ENCODE results near the gene WRAP73.
"Not testable (repeated sequence)": the region's sequence is repeated elsewhere in the genome, so short reads cannot be mapped to it uniquely, and the experiment has no call there.

Gene WRAP73

DNA sequence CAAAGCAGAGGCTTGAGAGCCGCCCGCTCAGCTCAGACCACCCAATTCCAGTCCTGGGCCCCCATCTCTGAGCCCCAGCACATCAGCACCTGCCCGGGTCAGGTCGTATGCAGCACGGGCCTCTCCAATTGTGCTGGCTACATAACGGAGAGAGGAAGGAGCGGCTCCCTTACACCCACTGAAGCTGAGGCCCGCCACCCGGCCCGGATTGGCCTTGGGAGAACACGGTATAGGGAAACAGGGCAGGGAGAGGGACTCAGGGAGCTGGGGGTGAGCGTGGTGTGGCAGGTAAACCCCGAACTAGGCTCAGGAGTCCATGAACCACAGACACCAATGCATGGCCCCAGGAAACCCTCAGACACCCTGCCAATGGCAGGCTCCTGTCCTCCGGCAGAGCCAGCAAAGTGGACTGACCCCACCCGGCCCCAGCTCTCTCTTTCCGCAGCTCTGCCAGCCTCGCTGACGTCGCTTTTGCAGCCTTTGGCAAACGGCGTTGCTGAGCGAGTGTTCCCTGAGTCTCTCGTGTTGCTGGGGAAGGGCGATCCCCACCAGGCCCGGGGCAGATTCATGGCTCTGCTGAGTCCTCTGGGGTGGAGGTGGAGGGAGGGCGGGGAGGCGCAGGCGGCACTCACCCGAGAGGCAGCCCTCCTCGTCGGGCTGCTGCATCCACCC, 55.1 kb downstream of the WRAP73 start:
- DNase-seq, result no peak

DNA sequence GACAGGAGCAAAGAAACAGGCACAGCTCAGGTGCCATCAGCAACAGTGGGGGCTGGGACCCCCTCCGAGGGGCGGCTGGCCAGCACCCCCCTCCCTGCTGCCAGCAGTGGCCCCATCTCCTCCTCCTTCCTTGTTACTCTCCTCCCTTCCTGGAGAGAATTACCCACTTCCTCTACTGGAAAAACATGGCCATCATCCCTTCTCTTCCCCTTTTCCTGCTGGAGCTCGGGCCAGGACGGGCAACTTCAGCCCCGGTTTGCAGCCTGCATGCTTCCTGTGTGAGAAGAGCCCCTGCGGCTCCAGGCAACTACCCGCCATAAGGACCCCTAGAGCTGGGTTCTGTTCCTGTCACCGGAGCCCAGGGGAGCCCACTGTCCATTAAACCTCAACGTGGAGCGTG, 56.2 kb downstream of the WRAP73 start:
- DNase-seq, result no peak

DNA sequence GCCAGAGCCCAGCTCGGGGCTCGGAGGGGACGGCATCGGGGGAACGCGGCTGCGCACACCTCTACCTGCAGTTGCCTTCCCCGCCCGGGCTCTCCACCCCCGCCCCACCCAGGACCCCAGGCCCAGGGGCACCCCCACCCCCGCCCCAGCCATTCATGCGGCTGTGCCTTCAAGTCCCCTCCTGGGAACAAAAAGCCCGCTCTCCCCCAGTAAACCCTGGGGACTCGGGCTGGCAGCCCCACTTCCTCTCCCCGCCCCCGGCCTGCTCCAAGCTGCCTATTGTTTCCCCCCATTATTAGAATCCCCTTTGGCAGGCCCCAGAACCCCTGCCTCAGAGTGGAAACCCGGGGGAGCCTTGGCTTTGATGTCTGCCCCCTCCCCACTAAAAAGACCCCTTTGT, 56.6 kb downstream of the WRAP73 start:
- DNase-seq, result no peak

DNA sequence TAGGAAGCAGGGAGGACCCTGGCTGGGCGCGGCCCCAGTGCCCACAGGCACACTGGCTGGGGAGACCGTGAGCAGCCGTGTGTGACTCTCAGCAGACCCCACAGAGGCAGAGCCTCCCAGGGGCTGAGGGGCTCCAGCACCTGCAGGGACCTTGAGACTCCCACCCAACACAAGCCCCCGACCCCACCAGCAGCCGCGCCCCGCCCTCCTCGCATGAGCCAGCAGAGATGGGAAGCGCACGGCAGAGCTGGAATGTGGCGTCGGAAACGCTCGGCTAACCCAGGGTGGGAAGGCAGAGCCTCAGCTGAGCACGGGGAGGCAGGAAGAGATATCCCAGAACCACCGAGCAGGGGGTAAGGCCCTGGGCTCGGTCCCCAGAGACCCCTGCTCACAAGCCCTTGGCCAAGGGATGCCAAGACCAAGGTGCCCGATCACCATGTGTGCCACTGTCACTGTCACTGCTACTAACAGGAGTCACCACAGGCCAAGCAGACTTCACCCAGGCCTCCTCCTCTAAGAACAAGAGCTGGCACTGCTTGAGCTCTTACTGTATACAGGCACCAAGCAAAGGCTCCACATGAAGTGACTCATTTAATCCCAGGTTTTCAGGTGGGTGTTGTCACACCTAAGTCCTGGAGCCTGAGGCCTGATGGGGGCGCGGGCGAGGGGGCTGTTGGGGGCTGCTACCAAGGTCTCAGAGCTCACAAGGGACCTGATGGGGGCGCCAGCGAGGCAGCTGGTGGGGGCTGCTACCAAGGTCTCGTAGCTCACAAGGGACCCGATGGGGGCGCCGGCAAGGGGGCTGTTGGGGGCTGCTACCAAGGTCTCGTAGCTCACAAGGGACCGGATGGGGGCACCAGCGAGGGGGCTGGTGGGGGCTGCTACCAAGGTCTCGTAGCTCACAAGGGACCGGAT, 58.7 kb downstream of the WRAP73 start:
- DNase-seq, result no peak

DNA sequence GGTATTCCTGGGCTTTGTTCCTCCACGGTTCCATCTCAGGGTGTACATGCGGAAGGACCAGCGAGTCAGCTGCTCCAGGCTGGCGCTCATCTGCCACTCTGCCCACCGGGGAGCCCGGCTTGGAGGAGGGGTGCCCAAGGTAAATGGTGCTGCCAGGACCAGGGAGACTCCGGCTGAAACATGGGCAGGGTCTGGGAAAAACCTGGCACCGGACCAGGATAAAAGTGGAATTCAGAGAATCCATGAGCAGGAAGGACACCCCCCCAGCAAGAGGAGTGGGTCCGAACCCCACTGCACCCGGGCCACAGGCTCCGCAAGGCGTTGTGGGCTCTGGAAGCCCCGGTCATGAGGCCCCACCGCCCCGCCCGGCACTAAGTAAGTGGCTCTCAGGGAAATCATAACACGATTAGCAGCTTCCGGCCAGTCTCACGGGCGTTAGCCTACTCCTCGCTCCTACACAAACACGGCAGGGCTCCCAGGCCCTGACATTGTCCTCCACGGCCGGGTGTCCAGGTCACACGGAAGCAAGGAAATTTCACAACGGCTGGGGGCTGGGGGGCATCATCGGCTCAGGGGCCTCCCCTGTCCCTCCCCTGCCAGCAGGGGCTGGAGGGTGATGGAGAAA, 59.7 kb downstream of the WRAP73 start:
- no peak for DNase-seq

DNA sequence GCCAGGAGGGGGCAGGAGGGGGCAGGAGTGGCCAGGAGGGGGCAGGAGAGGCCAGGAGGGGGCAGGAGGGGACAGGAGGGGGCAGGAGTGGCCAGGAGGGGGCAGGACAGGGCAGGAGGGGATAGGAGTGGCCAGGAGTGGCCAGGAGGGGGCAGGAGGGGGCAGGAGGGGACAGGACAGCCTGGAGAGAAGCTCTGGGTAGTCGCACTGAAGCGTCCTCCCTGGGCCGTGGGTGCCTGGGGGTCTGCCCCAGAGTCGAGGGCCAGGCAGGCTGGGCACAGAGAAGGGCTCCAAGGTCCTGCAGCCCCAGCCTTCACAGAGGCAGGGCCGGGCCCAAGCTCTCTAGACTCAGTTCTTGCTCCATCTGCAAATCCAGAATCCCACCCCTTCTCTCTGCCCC, 61.5 kb downstream of the WRAP73 start:
- no peak for DNase-seq

DNA sequence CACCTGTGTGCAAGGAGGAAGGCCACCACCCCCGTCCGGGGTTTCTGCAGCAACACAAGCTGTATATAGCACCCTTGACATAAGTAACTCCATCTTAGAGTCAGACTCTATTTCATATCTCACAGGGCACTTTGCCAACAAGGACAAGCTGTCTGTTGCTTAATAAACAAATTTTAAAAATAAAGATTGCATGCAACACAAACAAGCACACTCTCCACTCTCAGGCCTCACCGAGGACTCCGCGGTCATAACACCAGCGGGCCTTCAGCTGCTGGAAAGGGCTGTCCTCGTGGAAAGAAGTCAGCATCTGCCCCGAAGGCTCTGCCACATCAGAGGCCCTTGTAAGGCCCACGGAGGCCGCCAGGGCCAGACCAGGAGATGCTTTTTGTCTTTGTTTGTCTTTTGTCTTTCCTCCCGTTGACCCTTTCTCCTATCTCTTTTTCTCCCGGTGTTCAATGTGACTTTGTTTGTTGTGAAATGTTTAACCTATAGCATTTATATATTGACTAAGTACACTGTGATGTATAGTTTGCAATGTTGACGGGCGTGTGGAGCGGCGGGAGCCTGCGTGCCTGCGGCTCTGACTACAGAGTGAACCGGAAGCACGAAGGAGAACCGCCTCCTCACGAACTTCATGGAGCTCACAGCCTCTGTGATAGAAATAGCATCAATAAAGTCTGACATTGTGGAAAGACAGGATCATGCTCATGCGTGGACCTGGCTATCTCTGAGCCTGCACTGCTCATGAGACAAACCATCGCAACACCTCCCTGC, 62.7 kb downstream of the WRAP73 start:
- no peak for DNase-seq

DNA sequence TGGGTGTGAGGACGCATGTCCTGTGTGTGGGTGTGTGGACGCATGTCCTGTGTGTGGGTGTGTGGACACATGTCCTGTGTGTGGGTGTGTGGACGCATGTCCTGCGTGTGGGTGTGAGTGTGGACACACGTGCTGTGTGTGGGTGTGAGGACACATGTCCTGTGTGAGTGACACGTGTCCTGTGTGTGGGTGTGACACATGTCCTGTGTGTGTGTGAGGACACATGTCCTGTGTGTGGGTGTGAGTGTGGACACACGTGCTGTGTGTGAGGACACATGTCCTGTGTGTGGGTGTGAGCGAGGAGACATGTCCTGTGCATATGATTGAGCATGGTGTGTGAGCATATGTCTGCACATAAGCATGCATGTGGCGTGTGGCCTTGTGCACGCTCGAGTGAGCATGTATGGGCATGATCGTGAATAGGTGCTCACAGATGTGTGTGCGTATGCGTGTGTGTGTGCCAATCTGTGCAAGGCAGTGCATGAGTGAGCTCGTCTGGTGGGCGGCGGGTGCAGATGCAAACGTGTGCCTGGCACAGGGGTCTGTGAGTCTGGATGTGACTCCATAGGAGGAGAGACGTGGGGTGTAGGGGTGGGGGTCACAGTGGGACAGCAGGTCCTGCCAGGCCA, 63.8 kb downstream of the WRAP73 start:
- DNase-seq, result no peak

DNA sequence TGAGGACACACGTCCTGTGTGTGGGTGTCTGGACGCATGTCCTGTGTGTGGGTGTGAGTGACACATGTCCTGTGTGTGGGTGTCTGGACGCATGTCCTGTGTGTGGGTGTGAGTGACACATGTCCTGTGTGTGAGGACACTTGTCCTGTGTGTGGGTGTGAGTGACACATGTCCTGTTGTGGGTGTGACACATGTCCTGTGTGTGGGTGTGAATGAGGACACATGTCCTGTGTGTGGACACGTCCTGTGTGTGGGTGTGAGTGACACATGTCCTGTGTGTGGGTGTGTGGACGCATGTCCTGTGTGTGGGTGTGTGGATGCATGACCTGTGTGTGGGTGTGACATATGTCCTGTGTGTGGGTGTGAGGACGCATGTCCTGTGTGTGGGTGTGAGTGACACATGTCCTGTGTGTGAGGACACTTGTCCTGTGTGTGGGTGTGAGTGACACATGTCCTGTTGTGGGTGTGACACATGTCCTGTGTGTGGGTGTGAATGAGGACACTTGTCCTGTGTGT, 64.5 kb downstream of the WRAP73 start:
- not testable (repeated sequence) for DNase-seq

DNA sequence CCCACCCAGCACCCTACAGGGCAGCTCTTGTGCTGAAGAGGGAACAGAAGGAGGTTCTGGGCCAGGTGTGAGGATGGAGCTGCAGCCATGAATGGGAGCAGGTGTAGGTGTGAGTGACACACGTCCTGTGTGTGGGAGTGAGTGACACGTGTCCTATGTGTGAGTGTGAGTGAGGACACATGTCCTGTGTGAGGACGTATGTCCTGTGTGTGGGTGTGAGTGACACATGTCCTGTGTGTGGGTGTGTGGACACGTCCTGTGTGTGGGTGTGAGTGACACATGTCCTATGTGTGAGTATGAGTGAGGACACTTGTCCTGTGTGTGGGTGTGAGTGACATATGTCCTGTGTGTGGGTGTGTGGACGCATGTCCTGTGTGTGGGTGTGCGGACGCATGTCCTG, 65.0 kb downstream of the WRAP73 start:
- no peak for DNase-seq

DNA sequence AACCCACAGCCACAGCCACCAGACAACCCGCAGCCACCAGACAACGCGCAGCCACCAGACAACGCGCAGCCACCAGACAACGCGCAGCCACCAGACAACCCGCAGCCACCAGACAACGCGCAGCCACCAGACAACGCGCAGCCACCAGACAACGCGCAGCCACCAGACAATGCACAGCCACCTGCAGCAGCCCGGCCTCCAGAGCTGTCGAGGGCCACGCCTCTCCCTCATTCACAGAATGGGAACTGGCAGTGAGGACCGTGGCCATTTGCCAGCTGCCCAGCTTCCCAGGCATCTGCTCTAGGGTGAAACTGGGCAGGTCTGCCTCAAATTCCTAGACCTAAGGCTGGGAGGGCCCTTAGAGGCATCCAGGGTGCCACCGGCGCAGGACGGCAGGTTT, 66.2 kb downstream of the WRAP73 start:
- peak; percentile 74 for DNase-seq

DNA sequence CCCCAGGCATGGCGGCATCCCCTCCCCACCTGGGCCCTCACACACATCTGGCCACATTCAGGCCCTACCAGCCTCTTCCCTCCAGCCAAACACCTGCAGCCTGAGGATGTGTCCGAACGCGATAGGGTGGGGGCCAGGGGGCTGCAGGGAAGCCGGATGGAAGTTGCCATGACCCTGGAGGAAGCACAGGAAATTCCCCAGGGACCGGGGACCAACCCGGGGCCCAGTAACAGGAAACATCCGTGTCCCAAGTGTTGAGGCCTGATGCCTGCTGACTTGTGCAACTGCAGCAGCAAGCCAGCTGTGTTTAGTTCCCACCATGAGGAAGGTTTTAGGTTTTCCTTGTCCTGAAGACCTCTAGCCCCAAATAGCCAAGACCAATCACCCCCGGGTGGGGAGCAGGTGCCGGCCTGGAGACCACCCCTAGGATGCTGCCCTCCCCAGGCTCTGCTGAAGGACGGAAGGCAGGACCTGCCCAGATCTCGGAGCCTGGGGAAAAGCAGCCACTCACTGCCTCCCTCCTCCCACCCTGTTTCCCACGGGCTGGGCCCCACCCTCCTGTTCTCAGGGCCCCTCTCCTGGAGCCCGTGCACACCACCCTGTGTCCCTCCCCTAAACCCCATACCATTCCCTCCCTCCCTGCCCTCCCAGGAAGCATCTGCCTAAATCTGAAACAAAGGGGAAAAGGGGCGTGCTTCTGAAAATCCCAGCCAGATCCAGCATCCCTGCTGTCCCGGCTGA, 68.4 kb downstream of the WRAP73 start:
- no peak for DNase-seq
